Limb (tissue), 2 donors: ENCODE measurements around the gene PON3.

ENCODE experiments used
- DNase-seq, 2 donors: peaks; one replicate each; pipeline ENCODE4 v3.0.0-alpha.2; 2016; ENCODE audit errors: extremely low spot score in 2 of 2

Gene PON3

DNA sequence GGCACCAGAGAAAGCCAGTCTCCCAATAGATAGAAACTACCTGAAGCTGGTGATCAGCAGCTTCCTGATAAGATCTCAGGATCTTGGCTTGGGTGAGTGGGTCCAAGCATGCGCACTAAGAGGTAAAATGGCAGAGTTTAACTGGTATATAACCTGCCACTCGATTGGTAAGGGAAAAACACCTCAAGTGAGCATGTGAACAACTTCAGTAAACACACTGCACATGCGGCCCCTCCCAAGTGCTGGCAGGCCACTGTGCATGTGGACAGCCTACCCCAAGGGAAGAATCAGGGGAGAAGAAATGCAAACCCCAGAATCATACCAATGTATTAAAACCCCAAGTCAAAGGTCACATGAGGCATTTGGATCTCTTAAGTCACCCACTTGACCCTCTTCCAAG lies 54.1 kb downstream of the PON3 start:
- DNase-seq, result no peak

DNA sequence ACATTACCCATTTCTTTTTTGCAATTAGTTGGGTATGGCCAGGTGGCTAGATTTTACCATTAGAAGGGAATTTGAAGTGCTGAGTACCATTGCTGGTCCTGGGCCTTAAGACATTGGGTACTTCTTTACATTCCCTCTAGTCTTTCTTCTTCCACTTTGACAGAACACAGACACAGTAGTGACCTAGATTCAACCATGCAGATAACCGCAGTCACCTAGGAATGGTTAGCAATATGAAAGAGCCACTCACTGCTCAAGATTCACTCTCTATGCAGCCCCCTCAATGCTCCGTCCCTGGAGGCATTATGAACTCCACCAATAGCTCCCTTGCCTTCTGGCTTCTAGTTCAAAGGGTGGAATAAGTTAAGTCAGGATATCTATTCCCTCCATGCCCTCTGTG lies 55.7 kb downstream of the PON3 start:
- DNase-seq, result no peak

DNA sequence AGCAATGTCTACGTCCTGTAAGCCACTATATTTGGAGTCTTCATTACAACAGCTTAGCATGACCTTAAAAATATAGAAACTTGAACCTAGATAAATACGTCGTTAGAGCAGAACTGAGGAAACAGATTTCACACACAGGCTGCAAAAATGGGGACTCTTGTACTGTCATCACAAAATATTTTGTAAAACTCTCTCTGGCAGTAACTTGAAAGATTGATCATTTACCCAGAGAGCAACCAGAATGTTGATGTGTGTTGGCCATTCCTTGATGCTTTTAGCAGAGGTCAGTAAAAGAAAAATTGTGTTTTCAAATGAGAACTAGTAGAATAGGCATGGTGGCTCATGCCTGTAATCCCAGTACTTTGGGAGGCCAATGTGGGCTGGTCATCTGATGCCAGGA lies 57.3 kb downstream of the PON3 start:
- no peak for DNase-seq

DNA sequence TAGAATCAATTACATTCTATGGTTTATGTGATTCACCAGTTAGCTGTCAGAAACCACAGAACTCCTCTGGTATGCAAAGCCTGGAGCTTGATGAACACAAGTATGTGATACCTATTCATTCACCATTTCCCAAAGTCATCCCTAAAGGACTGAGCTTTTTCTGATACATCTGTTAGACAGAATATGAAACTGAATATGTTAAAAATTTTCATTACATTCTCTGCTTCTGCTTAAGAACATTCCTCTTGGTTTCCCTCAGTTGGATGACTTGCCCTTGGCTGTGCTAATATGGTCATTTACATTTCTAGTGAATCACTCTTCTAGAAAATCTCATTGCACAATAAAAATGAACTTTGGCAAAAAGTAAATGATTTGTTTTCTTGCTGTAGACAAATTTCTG lies 61.1 kb downstream of the PON3 start:
- DNase-seq, result no peak

DNA sequence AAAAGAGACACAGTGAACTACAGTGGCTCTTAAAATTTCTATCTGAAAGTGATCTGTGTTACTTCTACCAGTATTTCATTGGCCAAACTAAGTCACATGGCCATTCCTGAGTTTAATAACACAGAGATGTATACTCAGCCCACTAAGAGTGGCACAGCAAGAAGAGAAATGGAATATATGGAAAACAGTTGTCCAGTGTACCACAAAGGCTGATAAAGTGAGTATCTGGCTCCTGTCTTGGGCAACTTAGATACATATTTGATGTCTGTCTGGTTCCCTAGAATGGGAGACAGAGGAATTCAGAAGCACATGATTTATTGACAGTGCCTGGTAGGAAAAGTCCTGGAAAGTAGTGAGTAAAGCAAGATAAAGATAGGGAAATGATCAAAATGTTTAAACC lies 61.7 kb downstream of the PON3 start:
- DNase-seq, result no peak

DNA sequence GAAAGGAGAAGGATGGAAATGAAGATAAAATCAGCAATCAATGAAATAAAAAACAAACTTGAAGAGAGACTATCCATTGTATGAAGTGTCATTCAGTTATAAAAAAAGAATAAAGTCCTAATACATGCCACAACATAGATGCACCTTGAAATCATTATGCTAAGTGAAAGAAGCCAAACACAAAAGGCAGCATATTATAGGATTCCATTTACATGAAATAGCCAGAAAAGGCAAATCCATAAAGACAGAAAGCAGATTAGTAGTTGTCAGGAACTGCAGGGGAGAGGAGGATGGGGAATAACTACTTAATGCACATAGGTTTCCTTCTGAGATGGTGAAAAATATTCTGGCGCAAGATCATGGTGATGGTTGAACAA lies 65.2 kb downstream of the PON3 start:
- DNase-seq, result no peak

DNA sequence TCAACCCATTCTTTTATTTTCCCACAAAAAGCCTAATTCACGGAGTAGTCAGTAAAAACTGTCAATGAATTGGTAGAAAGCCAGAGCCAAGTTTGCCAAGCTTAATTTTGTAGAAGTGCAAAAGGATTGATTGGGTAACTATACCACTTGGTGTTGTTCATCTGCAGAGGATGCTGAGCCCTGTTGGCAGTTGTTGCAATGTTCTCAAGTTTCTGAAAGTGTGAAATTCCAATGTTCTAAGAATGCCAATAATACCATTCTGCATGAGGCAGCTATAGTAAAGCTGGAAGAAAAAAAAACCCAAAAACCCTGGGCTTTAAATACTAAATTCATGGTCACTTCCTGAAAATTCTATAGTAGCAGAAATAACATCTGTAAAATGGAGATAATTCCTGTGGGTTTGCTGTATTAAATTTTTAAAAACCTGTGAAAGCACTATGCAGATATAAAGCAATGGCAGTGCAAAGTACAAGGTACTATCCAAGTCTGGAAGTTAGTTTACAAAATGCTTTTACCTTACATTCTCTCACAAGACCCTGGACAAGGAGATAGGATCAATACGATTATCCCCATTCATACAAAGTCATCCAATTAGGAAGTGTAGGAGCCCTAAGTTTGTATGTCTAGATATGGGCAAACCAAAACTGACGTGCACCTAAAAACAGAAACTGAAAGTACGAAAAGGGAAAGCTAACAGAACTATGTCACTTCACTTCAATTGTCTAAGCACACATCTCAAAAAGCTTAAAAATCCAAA lies 65.8 kb downstream of the PON3 start:
- peak in 1 of 2 donors; percentile 59 for DNase-seq

DNA sequence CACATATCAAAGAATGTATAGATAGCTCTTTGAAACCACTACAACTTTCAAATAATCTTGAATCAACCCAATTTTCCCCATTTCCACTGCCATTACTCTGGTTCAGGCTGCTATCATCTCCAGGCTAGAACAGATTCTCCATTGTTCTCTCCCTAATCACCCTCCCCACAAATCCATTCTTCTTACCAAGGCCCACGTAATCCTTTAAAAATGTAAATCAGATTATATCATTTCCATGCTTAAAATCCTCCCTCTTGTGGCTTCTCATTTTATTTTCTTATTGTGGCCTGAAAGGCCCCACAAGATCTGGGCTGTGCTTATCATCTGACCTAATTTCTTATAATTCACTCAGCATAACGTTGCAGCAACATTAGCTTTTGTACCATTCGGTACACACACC lies 68.8 kb downstream of the PON3 start:
- no peak for DNase-seq

DNA sequence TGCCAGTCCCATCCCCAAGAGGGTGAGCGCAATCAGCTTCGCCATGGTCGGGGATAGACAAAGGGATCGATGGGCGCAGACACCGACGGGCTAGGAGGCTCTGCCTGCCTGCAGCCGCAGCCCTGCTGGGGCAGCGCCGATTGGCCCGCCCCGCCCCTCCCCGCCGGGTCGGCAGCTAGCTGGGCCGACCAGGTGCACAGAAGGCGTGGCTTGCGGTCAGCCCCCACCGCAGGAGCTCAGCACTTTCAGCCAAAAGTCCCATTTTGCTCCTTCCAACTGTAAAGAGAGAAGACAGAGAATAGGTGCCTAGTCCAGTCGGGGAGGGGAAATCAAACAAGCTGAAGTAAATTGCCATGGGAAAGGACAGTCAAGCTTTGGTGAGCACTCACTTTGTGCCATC lies 71.7 kb downstream of the PON3 start, which contains the start of gene PON1:
TSS of gene PON1 (minus strand) at position 102 of the 400 bp plus-strand sequence. CDS start at position 45, 57 bp downstream.
- peak in 1 of 2 donors; percentile 32 for DNase-seq

DNA sequence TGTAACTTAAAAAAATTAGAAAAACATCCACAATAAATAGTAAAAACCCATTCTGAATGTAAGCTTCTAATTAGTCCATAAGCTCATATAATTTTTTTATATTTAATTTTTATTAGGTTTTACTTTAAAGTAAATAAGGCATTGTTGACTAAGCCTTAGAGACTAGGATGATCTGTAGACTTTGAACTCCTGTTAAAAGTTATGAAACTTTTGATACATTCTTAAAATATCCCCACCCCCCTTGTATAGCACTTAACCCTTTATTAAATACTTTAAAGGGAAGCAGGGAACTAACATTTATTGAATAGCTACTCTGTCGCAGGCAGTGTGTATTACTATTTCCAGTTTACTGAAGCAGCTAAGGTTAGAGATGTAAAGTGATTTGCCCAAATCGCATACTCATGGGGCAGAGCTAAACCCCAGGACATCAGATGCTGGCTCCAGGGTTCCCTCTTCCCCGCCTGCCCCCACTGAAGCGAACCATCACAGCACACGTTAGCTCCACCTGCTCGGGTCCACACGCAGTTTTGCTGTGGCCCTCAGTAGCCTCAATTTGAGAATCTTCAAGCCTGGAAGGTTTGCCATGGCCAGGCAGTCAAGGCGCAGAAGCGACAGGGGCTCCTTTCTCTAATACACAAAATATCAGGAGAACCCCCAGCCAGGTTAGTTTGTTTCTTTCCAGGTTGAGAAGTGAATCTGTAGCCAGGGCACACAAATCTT lies 72.6 kb downstream of the PON3 start:
- no peak for DNase-seq

DNA sequence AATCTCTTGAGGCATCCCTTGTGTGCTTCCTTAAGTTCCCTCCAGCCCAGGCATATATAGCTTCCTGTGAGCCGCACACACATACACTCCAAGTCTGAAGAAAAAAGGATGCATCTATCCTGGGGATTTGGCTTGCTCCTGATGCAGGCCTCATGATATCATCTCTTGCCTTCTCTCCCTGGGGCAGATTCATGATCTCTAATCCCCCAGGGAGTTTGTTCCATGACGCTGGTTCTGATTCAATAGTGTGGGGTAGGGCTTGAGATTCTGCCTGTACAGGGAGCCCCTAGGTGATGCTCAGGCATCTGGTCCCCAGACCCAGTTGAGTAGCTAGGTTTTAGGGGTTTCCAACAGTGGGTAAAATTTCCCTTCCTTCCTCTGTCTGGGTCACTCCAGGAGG lies 73.3 kb downstream of the PON3 start:
- no peak for DNase-seq

DNA sequence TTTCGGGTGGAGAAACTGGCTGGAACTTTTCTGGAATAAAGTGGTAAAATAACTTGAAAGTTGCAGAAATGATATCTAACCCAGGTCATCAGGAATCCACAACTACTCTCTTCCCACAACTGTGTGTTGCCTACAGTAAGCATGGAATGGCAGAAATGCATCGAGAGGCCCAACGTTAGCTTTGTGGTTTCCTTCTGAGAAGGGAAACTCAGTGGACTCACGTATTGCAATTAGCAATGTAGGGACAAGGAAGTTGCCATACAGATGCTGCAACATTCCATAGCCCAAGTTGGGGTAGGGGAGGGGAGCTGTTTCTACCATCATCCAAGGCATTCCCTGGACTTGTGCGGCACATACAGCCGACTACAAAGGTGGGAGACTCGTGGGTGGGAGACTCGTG lies 73.8 kb downstream of the PON3 start:
- DNase-seq, result no peak

DNA sequence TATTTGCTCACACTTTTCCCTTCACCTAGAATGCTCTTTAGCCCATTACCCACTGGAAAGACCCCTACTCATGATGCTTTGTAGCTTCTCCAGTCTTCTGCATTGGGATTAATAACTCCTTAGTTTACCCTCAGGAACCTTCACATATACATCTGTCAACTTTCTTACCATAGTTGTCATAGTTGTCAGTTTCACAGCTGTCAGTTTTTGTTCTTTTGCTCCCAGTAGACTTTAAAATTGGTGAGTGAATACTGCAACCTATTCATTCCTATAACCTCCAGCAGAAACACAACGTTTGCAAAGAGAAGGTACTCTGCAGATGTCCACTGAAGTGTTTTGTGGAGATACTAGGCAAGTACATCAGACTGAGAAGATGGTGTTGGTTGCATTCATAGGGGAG lies 74.5 kb downstream of the PON3 start:
- no peak for DNase-seq

DNA sequence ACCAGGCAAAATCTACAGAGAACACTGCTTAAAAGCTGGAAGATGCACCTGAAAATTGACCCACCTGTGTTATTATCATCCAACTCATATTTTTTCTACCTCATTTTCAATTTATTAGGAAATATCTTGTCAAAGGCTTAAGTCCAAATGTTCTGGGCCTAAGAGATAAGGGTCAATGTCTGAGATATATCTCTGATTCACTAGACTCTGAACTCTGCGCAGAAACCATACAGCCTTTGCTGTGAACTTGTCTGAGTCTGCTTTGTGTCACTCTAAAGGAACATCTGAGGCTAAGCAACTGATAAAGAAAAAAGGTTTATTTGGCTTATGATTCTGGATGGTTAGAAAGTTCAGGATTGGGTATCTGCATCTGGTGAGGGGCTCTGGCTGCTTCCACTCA lies 75.5 kb downstream of the PON3 start:
- DNase-seq, result no peak

DNA sequence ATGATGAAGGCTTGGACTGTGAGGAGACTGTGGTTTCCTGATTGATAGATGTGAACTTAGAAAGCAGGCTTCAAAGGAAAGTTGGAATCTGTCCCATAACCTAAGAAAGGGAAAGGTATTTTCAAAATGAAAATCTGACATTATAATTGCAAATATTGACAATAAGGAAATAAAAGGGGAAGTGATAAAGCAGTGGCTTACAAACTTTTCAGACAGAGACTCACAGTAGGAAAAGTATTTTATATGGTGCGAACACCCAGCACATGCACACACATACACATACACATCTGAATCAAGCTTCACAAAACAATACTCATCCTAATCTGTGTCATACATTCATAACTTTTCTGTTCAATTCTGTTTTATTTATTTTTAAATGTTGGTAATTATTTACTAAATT lies 76.6 kb downstream of the PON3 start:
- no peak for DNase-seq

DNA sequence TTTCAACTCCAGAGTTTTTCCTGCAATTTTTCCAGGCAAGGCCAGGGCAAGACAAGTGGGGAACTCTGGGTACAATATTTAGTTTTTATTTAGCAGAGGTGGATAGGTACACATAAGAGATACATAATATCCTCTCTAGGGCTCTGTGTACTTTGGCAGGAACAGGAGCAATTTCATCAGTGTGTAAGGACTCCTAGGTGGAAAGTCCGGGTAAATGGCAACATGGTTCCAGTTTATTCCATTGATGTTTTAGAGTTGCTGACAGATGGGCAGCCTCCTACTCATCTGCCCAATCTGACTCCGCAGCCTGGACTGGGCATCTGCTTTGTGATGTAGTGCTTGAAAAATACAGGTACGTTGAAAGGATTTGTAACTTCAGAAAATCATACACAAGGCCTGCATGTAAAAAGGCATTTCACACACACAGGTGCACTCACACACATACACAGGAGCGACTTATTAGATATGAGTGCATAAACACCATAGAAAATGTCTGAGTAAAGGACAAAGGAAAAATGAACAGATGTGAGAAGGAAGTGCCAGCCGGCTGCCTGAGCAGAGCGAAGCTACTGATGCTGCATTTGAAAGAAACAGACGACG lies 77.6 kb downstream of the PON3 start:
- DNase-seq, result no peak

DNA sequence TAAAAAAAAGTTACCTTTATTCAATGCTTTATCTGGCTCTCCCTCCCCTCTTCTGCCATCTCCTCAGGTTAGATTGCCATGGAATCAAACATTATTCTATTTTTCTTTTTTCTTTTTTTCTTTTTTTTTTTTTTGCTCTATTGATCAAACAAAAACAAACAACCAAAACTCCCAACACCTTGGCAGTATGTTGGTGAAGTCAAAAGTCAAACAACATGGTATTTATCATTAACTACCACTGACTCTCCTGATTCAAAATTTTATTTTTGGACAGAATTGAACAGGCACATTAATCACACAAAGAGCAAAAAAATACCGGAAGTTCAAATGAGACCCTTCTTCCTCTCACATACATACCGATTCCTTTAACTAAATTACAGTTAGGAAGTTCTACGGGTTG lies 78.2 kb downstream of the PON3 start:
- DNase-seq, result no peak

DNA sequence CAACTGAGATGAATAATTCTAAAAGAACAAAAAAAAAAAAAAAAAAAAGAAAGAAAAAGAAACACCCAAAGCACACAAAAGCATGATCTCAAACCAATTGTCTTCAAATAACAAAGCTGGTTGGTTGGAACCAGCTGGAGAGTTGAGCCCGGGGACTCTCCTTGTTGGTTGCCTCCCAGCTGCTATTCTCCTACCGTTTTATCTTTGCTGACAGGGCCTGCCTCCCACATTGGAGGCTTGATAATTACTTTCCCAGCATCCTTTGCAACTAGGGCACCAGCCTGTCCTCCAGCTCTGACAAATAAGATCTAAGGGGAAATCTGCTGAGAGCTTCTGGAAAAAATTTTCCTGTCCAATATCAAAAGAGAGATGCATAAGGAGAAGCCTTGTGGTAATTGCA lies 78.6 kb downstream of the PON3 start:
- DNase-seq, result no peak

DNA sequence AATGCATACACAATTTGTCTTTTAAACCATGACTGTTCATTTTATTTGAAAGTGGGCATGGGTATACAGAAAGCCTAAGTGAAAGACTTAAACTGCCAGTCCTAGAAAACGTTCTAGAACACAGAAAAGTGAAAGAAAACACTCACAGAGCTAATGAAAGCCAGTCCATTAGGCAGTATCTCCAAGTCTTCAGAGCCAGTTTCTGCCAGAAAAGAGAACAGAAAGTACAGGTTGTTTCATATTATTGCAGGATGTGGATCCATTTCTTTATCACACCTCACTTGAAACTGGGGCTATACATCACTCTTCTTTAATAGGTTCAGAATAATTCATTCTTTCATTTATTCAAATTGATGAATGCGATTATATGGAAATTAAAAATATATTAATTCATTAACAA lies 79.6 kb downstream of the PON3 start:
- DNase-seq, result no peak

DNA sequence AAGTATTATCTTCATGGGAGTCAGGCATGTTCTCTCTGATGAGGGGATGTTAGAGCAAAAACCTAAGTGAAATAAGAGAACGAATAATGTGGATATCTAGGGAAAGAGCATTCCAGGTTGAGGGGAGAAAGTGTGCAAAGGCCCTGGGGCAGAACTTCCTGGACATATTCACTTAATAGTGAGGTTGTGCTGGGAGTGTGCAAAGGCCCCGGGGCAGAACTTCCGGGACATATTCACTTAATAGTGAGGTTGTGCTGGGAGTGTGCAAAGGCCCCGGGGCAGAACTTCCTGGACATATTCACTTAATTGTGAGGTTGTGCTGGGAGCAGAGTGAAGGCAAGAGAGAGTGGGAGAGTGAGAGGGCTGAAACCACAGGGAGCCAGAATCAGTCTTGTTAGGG lies 83.6 kb downstream of the PON3 start:
- DNase-seq, result no peak

DNA sequence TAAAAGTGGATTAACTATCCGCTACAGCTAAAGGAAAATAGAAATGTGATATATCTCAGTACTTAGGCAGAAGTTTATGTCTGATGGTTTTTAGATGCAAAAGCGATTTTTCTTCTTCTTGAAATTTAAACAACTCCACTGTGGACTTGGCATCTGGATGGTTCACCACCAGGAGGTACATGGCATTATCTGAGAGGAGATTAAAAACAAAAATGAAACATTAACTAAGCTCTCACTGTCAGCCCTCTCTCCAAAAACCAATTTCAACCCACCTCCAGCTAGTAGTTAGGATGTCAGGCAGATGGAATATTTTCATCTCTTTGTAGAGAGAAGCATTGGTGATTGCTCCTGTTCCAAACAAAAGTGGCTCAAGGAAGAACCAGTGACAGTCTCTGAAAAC lies 84.8 kb downstream of the PON3 start:
- DNase-seq, result no peak

DNA sequence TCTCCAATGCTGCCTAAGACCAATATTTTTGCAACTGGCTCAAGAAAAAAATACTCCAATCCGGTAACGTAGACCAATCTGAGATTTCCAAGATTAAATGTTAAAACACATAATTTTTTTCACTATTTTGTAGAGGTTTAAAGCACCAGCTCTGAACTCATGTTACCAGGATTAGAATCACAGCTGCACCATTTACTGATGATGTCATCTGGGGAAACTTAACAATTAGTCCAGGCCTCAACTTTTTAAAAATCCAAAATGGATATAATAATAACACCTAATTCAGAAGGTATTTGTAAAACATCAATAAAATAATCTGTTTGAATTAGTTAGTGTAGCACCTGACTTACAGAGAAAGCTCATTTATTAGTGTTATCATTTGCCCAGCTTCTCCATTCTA lies 86.2 kb downstream of the PON3 start:
- DNase-seq, result no peak
